OCI-LY7 (cell line): ENCODE data around the gene PRKN. TPM values are rescaled to one million over a fixed set of nuclear protein-coding genes. Genes with fewer than 3 reads are reported as not detected.

Source experiments
- BruUV-seq: library from RNA; stranded (reverse); fragments of 400-500 nt; replicated peaks from 2 replicates; lab custom pipeline; 2021; lab: Mats Ljungman, UMichigan
- CTCF ChIA-PET: fragments of 300-600 bp; sonication (Branson Sonifier 250); formaldehyde crosslinking; loops from one replicate; lab custom pipeline; 2022; ENCODE audit warnings: antibody characterized with exemption; ENCODE audit not compliant: unreplicated experiment; lab: Charles Lee
- POLR2A ChIA-PET: fragments of 300-600 bp; sonication (Branson Sonifier 250); formaldehyde crosslinking; loops from one replicate; lab custom pipeline; 2022; ENCODE audit warnings: antibody characterized with exemption; lab: Charles Lee
- DNase-seq: peaks from one replicate; pipeline ENCODE4 v3.0.0-alpha.2; 2015; ENCODE audit warnings: low spot score
- H2AFZ ChIP-seq: fragments of 200-600 bp; sonication (generic), shearing (Covaris generic); 2 replicates; pipeline ENCODE4 v1.6.1; 2014; ENCODE audit warnings: mild to moderate bottlenecking, antibody characterized with exemption, low read length, moderate library complexity
- H3K27ac ChIP-seq: fragments of 200-600 bp; sonication (generic); 2 replicates; pipeline ENCODE4 v1.5.1; 2014; ENCODE audit warnings: mixed run types, low read depth, mild to moderate bottlenecking, moderate library complexity, low read length, inconsistent platforms; ENCODE audit not compliant: poor library complexity, severe bottlenecking
- H3K36me3 ChIP-seq: fragments of 200-600 bp; sonication (generic); 2 replicates; pipeline ENCODE4 v1.6.1; 2014; ENCODE audit warnings: mild to moderate bottlenecking, antibody characterized with exemption, low read length, moderate library complexity, mixed read lengths; ENCODE audit not compliant: insufficient read depth
- H3K4me1 ChIP-seq: fragments of 200-600 bp; sonication (generic); 2 replicates; pipeline ENCODE4 v1.5.1; 2014; ENCODE audit warnings: mild to moderate bottlenecking, low read length; ENCODE audit not compliant: insufficient read depth, poor library complexity, severe bottlenecking
- H3K4me2 ChIP-seq: fragments of 200-600 bp; sonication (generic); 2 replicates; pipeline ENCODE4 v1.6.1; 2014; ENCODE audit warnings: mild to moderate bottlenecking, low read length
- H3K4me3 ChIP-seq: fragments of 200-600 bp; sonication (generic); 2 replicates; pipeline ENCODE4 v1.5.1; 2014; ENCODE audit warnings: mild to moderate bottlenecking, low read depth, low read length; ENCODE audit not compliant: poor library complexity, severe bottlenecking
- H3K79me2 ChIP-seq: fragments of 200-600 bp; sonication (generic); 2 replicates; pipeline ENCODE4 v1.6.1; 2016; ENCODE audit warnings: low read depth, mild to moderate bottlenecking, low read length, moderate library complexity, mixed read lengths; ENCODE audit not compliant: insufficient read depth
- H3K9me2 ChIP-seq: fragments of 200-600 bp; sonication (generic); 2 replicates; pipeline ENCODE4 v1.6.1; 2016; ENCODE audit warnings: mild to moderate bottlenecking, low read length, mixed read lengths; ENCODE audit not compliant: insufficient read depth
- H3K9me3 ChIP-seq: fragments of 200-600 bp; sonication (generic); 2 replicates; pipeline ENCODE4 v1.6.1; 2014; ENCODE audit warnings: mild to moderate bottlenecking, mixed run types, low read length, mixed read lengths
- H4K20me1 ChIP-seq: fragments of 200-600 bp; sonication (generic); 2 replicates; pipeline ENCODE4 v1.6.1; 2014; ENCODE audit warnings: mild to moderate bottlenecking, antibody characterized with exemption, low read length, moderate library complexity, mixed read lengths; ENCODE audit not compliant: insufficient read depth
- CTCF ChIP-seq: fragments of 200-600 bp; sonication (generic); conservative IDR thresholded peaks from 2 replicates; pipeline ENCODE4 v1.5.1; 2014; ENCODE audit warnings: mild to moderate bottlenecking, antibody characterized with exemption, low read length, moderate library complexity, mixed read lengths
- EZH2phosphoT487 ChIP-seq: fragments of 200-600 bp; sonication (generic); IDR thresholded peaks from 2 replicates; pipeline ENCODE4 v1.6.1; 2018; ENCODE audit warnings: low read depth, borderline replicate concordance, mild to moderate bottlenecking, mixed run types, antibody characterized with exemption, low read length, moderate library complexity, mixed read lengths
- intact Hi-C: fragments of 100-400 bp; cut with micrococcal nuclease; formaldehyde crosslinking; loops from one replicate; pipeline ENCODE4 v1.10.0; 2022; ENCODE audit not compliant: unreplicated experiment
- total RNA-seq, 2 experiments: library from RNA; depleted of rRNA in 1 of 2; stranded (reverse); fragments of >200 nt in 1 of 2; shearing (Covaris generic) in 1 of 2; gene quantifications; 2 replicates each; pipeline ENCODE4 v1.2.3, GENCODE V29; 2014 to 2022

PRKN gene
- total RNA-seq, 2 experiments from 2014 or later = 1.3 to 2.0 TPM

GRCh38 chr6:161832622-161833021 is 894.9 kb downstream of the PRKN start:
- no TSS peak for BruUV-seq
- CTCF ChIA-PET = no interaction called here

GRCh38 chr6:161830866-161831616 is 896.5 kb downstream of the PRKN start:
- DNase-seq = no peak
- ChIA-PET CTCF (no interaction called here), POLR2A (no interaction called here)
- H4K20me1 ChIP-seq = no peaks in the 10 kb centered on the region
- intact Hi-C loops = no loop called here
- no peaks in the 10 kb centered on the region for H3K4me1 ChIP-seq
- no peaks in the 10 kb centered on the region for H3K9me3 ChIP-seq
- no peak overlapping the region for H3K4me2 ChIP-seq
- no peak overlapping the region for H3K4me3 ChIP-seq
- H3K9me2 ChIP-seq = no peaks in the 10 kb centered on the region
- H2AFZ ChIP-seq = no peak overlapping the region
- no peaks in the 10 kb centered on the region for H3K79me2 ChIP-seq
- H3K36me3 ChIP-seq = no peaks in the 10 kb centered on the region
- no peak overlapping the region for H3K27ac ChIP-seq
- BruUV-seq = no TSS peak
- no peak for TF ChIP-seq EZH2phosphoT487
- no peak for TF ChIP-seq CTCF

More at GRCh38 chr6:161832622-161833021, 894.9 kb downstream of the PRKN start:
- intact Hi-C loops = no loop called here
- Histone ChIP-seq H4K20me1 (no peaks in the 10 kb centered on the region), H3K4me2 (no peak overlapping the region), H3K4me3 (no peak overlapping the region), H3K4me1 (no peaks in the 10 kb centered on the region), H2AFZ (no peak overlapping the region), H3K9me2 (no peaks in the 10 kb centered on the region), H3K9me3 (no peaks in the 10 kb centered on the region), H3K36me3 (no peaks in the 10 kb centered on the region), H3K27ac (no peak overlapping the region), H3K79me2 (no peaks in the 10 kb centered on the region)
- POLR2A ChIA-PET = no interaction called here
- DNase-seq = no peak
- TF ChIP-seq CTCF (no peak), EZH2phosphoT487 (no peak)

GRCh38 chr6:161829291-161829729 is 898.3 kb downstream of the PRKN start:
- Histone ChIP-seq H2AFZ (no peak overlapping the region), H3K4me2 (no peak overlapping the region), H3K4me3 (no peak overlapping the region), H3K4me1 (no peaks in the 10 kb centered on the region), H3K9me2 (no peaks in the 10 kb centered on the region), H3K36me3 (no peaks in the 10 kb centered on the region), H3K9me3 (no peaks in the 10 kb centered on the region), H4K20me1 (no peaks in the 10 kb centered on the region), H3K79me2 (no peaks in the 10 kb centered on the region), H3K27ac (no peak overlapping the region)
- TF ChIP-seq CTCF = no peak
- intact Hi-C loops = no loop called here
- ChIA-PET CTCF (no interaction called here), POLR2A (interaction anchor here (0.6 kb wide), 1 partner anchor 159 kb away, joined by 5 read pairs; no protein-coding TSS in a partner anchor)
- BruUV-seq = no TSS peak
- no peak for DNase-seq
